ENCODE data around the gene SPRY2. TPM values are rescaled to one million over a fixed set of nuclear protein-coding genes. Genes with fewer than 3 reads are reported as not detected.

The SPRY2 gene
- polyA plus RNA-seq, 1 experiment = 15.2 TPM

DNA sequence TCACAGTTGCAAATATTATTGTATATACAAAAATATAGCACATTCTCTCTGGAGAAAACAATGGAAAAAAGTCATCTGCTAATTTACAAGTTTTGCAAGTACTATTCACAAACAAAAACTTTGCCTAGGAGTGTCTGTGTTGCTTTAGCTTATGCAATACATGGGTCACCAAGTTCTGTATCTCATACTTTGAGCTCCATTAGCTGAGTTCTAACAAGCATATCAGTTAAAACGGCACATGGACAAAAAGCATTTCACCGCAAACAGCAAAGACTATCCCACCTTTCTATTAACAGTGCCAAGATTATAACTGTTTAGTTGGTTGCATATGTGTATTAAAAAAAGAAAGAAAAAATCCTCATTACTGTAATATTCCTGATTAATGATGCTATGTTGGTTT, 4.6 kb downstream of the SPRY2 start:
- TF ChIP-seq, protein P1, sequence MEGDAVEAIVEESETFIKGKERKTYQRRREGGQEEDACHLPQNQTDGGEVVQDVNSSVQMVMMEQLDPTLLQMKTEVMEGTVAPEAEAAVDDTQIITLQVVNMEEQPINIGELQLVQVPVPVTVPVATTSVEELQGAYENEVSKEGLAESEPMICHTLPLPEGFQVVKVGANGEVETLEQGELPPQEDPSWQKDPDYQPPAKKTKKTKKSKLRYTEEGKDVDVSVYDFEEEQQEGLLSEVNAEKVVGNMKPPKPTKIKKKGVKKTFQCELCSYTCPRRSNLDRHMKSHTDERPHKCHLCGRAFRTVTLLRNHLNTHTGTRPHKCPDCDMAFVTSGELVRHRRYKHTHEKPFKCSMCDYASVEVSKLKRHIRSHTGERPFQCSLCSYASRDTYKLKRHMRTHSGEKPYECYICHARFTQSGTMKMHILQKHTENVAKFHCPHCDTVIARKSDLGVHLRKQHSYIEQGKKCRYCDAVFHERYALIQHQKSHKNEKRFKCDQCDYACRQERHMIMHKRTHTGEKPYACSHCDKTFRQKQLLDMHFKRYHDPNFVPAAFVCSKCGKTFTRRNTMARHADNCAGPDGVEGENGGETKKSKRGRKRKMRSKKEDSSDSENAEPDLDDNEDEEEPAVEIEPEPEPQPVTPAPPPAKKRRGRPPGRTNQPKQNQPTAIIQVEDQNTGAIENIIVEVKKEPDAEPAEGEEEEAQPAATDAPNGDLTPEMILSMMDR (IDR thresholded peaks at IDR 0.05; ENCODE audit: low read depth, low read length) = no peak
- ChIA-PET CTCF (interaction anchor here (1.2 kb wide), 1 partner anchor 553 kb away, joined by 6 read pairs; no protein-coding TSS in a partner anchor), POLR2A (no interaction called here)
- no peak overlapping the region for H3K4me3 ChIP-seq (ENCODE audit: low read depth, low read length)
- no peak for DNase-seq (ENCODE audit: low read depth, low spot score)
- no peak overlapping the region for H3K27ac ChIP-seq (ENCODE audit: low read depth, low read length)
- no peaks in the 10 kb centered on the region for H3K27me3 ChIP-seq (ENCODE audit: control insufficient read depth, insufficient read depth, low read length)
- H3K9me3 ChIP-seq (ENCODE audit: control insufficient read depth, insufficient read depth, low read length) = peaks cover 6% of the 10 kb centered on the region; the same call in 1 of the 2 replicates

DNA sequence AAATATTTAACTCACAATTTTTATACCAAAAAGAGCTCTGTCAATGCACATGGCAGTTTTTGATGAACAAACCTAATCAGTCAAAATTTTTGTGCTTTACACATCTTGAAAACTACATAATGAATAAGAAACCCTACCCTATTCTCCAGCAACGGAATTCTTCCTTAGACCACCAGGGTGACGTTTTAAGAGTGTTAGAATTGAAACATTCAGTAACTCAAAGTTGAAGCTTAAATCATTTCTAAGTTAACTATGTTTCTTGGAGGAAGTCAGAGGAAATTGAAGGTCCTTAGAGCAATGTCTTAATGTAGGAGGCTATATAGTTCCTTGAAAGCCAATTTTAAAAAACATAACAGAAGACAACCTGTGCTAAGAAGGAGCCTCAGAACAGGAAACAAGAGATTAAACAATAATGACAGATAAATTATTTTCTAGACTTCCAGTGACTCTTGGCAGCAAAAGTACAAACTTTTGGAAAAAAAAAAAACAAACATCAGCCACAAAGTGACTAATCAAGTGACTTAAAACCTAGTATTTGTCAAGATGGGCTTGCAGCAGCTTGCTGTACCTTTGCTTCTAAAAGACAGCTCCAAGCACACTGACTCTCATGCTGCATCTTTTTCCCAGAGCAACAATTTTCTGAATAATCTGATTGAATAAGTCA, 6.2 kb downstream of the SPRY2 start:
- TF ChIP-seq, protein P1 (IDR thresholded peaks at IDR 0.05; ENCODE audit: low read depth, low read length) = no peak
- H3K27me3 ChIP-seq (ENCODE audit: control insufficient read depth, insufficient read depth, low read length) = no peaks in the 10 kb centered on the region
- no peak overlapping the region for H3K27ac ChIP-seq (ENCODE audit: low read depth, low read length)
- no peak for DNase-seq (ENCODE audit: low read depth, low spot score)
- H3K4me3 ChIP-seq (ENCODE audit: low read depth, low read length) = no peak overlapping the region
- CTCF ChIA-PET = interaction anchor here (1.0 to 1.8 kb wide), 4 partner anchors 8 to 668 kb away, joined by 3 to 13 read pairs (median 6); no protein-coding TSS in a partner anchor
- POLR2A ChIA-PET = interaction anchor here (0.6 kb wide), 1 partner anchor 559 kb away, joined by 3 read pairs; no protein-coding TSS in a partner anchor
- H3K9me3 ChIP-seq (ENCODE audit: control insufficient read depth, insufficient read depth, low read length) = no peaks in the 10 kb centered on the region; the same call in 1 of the 2 replicates

DNA sequence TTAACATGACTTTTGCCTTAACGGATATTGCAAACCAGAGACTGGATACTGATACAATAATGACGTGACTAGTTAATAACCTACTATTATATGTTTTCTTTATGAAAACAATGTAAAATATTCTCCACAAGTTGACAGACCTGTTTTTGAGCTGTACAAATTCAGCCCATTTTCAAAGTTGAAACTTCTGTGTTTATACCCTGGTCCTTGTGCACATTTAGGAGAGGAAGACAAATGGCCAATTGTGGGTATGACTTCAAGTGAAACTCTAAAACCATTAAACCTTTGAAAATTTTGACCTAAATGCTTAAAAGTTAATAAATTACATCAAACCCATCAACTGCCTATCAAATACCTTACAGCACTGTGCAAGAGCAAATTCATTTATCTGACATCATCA, 8.9 kb downstream of the SPRY2 start:
- H3K27ac ChIP-seq (ENCODE audit: low read depth, low read length) = no peak overlapping the region
- TF ChIP-seq, protein P1 (IDR thresholded peaks at IDR 0.05; ENCODE audit: low read depth, low read length) = no peak
- no peaks in the 10 kb centered on the region for H3K9me3 ChIP-seq (ENCODE audit: control insufficient read depth, insufficient read depth, low read length)
- no peak overlapping the region for H3K4me3 ChIP-seq (ENCODE audit: low read depth, low read length)
- ChIA-PET CTCF (no interaction called here), POLR2A (no interaction called here)
- H3K27me3 ChIP-seq (ENCODE audit: control insufficient read depth, insufficient read depth, low read length) = no peaks in the 10 kb centered on the region
- no peak for DNase-seq (ENCODE audit: low read depth, low spot score)

DNA sequence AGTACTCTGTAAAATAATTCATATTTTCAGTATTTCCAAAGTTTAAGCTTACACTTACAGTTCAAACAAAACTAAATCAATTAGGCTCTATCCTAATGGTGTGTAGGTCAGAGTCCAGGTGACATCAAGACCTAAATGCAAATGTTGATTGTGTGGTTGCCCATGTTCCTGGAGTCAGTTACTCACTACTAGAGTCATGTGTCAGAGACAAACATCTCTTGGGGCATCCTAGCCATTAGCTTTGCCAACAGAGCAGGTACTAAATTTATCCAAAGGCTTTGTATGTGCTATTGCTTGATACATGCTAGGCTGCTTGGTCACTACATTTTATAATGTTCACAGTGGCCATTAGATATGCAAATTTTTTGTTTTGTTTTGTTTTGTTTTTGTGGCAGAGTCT, 11.7 kb downstream of the SPRY2 start:
- H3K27ac ChIP-seq (ENCODE audit: low read depth, low read length) = no peak overlapping the region
- H3K9me3 ChIP-seq (ENCODE audit: control insufficient read depth, insufficient read depth, low read length) = no peaks in the 10 kb centered on the region
- no peak for DNase-seq (ENCODE audit: low read depth, low spot score)
- H3K27me3 ChIP-seq (ENCODE audit: control insufficient read depth, insufficient read depth, low read length) = no peaks in the 10 kb centered on the region
- CTCF ChIA-PET = interaction anchor here (1.7 kb wide), 1 partner anchor 14 kb away, joined by 8 read pairs; no protein-coding TSS in a partner anchor
- TF ChIP-seq, protein P1 (IDR thresholded peaks at IDR 0.05; ENCODE audit: low read depth, low read length) = no peak
- POLR2A ChIA-PET = no interaction called here
- H3K4me3 ChIP-seq (ENCODE audit: low read depth, low read length) = no peak overlapping the region

DNA sequence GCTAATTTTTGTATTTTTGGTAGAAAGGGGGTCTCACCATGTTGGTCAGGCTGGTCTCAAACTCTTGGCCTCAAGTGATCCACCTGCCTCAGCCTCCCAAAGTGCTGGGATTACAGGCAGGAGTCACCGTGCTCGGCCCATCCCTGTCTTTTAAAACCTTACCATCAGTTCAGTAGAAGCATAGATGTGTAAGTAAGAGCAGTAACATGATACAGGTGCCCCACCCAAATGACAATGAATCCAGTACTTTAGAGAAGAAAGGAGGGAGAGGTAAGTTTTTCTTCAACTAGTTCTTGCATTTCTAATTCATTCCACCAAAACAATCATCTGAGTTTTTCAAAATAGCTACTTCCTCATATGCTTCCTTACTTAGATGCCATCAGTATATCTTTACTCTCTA, 21.9 kb downstream of the SPRY2 start:
- Histone ChIP-seq H3K9me3 (ENCODE audit: control insufficient read depth, insufficient read depth, low read length) (no peaks in the 10 kb centered on the region), H3K4me3 (ENCODE audit: low read depth, low read length) (no peak overlapping the region), H3K27me3 (ENCODE audit: control insufficient read depth, insufficient read depth, low read length) (no peaks in the 10 kb centered on the region), H3K27ac (ENCODE audit: low read depth, low read length) (no peak overlapping the region)
- TF ChIP-seq, protein P1 (IDR thresholded peaks at IDR 0.05; ENCODE audit: low read depth, low read length) = no peak
- CTCF ChIA-PET = interaction anchor here (1.1 to 1.5 kb wide), 2 partner anchors 24 to 640 kb away, joined by 4 read pairs; no protein-coding TSS in a partner anchor
- POLR2A ChIA-PET = no interaction called here
- no peak for DNase-seq (ENCODE audit: low read depth, low spot score)
